ENCODE results near the gene TINAGL1.

- TF ChIP-seq POLR2A (IDR thresholded peaks at IDR 0.05): no peak
- no peak for TF ChIP-seq CTCF (IDR thresholded peaks at IDR 0.05)
These were observed 30.3 kb upstream of the TINAGL1 start for GRCh38 chr1:31545927-31546540.

Measured in right lobe of liver (tissue), 4 donors.